ENCODE measurements around the gene PRAMEF1. TPM values are rescaled to one million over a fixed set of nuclear protein-coding genes. Genes with fewer than 3 reads are reported as not detected.

Gene PRAMEF1, protein sequence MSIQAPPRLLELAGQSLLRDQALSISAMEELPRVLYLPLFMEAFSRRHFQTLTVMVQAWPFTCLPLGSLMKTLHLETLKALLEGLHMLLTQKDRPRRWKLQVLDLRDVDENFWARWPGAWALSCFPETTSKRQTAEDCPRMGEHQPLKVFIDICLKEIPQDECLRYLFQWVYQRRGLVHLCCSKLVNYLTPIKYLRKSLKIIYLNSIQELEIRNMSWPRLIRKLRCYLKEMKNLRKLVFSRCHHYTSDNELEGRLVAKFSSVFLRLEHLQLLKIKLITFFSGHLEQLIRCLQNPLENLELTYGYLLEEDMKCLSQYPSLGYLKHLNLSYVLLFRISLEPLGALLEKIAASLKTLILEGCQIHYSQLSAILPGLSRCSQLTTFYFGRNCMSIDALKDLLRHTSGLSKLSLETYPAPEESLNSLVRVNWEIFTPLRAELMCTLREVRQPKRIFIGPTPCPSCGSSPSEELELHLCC
- 0.07 to 0.14 TPM (median 0.07 TPM) in 3 of 5 replicates, not detected in the others for total RNA-seq (2022; extraction: Qiagen RNA extraction)

DNA sequence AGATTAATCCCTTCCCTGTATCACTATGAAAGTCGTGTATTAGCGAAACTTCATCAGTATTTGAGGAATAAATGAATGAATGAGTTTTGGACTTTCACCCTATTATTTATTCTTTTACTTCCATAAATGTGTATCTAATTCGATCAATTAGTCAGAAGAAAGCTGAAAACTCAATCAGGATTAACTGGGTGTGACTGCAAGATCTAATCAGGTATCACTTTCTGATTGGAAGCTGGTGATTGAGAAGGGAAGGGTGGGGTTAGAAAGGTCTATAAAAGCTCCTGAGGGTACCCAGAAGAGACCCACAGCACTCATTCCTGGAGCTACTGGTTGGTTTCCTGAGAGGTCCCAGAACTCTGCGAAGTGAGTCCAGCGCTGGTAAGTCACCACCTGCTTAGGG lies at the start of gene PRAMEF1:
PRAMEF1 (plus strand) TSS at position 301 of the 400 bp plus-strand sequence. CDS start 1,831 bp downstream, outside the sequence.

DNA sequence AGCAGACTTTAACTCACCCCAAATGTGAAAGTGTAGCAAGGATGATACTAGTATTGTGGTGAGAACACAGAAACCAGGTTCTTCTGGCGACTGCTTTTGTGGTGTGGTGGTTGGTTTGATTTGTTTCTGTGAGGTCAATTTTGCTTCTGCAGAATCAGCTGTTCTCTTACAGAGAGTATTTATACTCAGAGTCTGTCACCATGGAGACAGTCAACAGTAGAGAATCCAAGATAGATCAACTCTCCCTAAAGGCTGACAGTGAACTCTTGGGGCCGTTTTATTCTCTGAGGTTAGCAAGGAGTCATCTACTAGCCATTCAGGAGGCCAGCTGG lies 45.2 kb upstream of the PRAMEF1 start, which contains the start of gene CFAP107:
CFAP107 (plus strand) TSS at position 209 of the 332 bp plus-strand sequence. CDS start 231 bp downstream, outside the sequence.

GRCh38 chr1:12773438-12773837 lies 17.8 kb upstream of the PRAMEF1 start, which contains the start of gene PRAMEF12:
TSS of gene PRAMEF12 (plus strand) at chr1:12773738. CDS start at chr1:12774868, 1,130 bp downstream.

DNA sequence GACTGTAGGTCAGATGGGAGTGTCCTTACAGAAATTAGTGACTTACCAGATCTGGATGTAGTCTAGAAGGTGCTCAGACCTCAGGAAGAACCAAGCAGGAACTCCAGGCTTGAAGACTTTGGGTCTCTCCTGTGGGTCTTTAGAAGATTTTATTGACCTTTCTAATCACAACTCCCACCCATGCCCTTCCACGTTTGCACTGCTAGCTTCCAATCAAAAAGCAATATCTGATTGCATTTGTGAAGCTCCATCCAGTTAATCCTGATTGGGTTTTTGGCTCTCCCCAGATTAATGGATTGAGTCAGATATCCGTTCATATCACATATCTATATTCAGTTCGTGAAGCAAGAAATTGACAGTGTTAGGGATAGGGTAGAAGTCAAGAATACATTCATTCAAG lies 40.1 kb downstream of the PRAMEF1 start, which contains the start of gene PRAMEF11:
PRAMEF11 (minus strand) TSS at position 101 of the 400 bp plus-strand sequence. CDS start 2,621 bp downstream, outside the sequence.

Other genes starting within 250 kb of the PRAMEF1 start
- gene DHRS3, start 173.2 kb upstream of the PRAMEF1 start, total RNA-seq (2022; extraction: Qiagen RNA extraction), result 37.8 to 51.4 TPM (median 47.8 TPM) in 5 replicates
- not detected in 5 replicates for gene AADACL4, start 147.3 kb upstream of the PRAMEF1 start, total RNA-seq (2022; extraction: Qiagen RNA extraction)
- not detected in 5 replicates for gene AADACL3, start 75.3 kb upstream of the PRAMEF1 start, total RNA-seq (2022; extraction: Qiagen RNA extraction)
- gene CFAP107, start 45.2 kb upstream of the PRAMEF1 start, total RNA-seq (2022; extraction: Qiagen RNA extraction), result not detected in 5 replicates
- gene PRAMEF12, start 17.7 kb upstream of the PRAMEF1 start, total RNA-seq (2022; extraction: Qiagen RNA extraction), result not detected in 5 replicates
- gene PRAMEF11, start 40.0 kb downstream of the PRAMEF1 start, total RNA-seq (2022; extraction: Qiagen RNA extraction), result not detected in 5 replicates
- not detected in 5 replicates for gene HNRNPCL1, start 57.3 kb downstream of the PRAMEF1 start, total RNA-seq (2022; extraction: Qiagen RNA extraction)
- gene PRAMEF2, start 65.7 kb downstream of the PRAMEF1 start, total RNA-seq (2022; extraction: Qiagen RNA extraction), result 0.06 to 0.25 TPM (median 0.14 TPM) in 5 replicates
- gene PRAMEF4, start 94.8 kb downstream of the PRAMEF1 start, total RNA-seq (2022; extraction: Qiagen RNA extraction), result 0.05 to 0.06 TPM in 2 of 5 replicates, not detected in the others
- gene PRAMEF10, start 106.9 kb downstream of the PRAMEF1 start, total RNA-seq (2022; extraction: Qiagen RNA extraction), result not detected in 5 replicates
- gene PRAMEF7, start 125.2 kb downstream of the PRAMEF1 start, total RNA-seq (2022; extraction: Qiagen RNA extraction), result 0.06 TPM in 1 of 5 replicates, not detected in the others
- not detected in 5 replicates for gene PRAMEF6, start 156.2 kb downstream of the PRAMEF1 start, total RNA-seq (2022; extraction: Qiagen RNA extraction)

Measured in A549 treated with AZD2906 at 1 μM for 4 hours (cell line).